Trophoblast cell (in vitro differentiated cells and primary cell): ENCODE results near the gene LPAR1.

Experiments used
- DNase-seq, 2 donors: peaks; one replicate each; pipeline ENCODE4 v3.0.0-alpha.2; 2016
- H2AFZ ChIP-seq: 2 replicates; pipeline ENCODE4 v1.6.1; 2013; ENCODE audit warnings: low read length, moderate library complexity, mild to moderate bottlenecking; ENCODE audit not compliant: insufficient read depth, poor library complexity
- H2AK5ac ChIP-seq: 2 replicates; pipeline ENCODE4 v1.6.1; 2013; ENCODE audit warnings: mild to moderate bottlenecking, low read length
- H2BK120ac ChIP-seq: 2 replicates; pipeline ENCODE4 v1.6.1; 2013; ENCODE audit warnings: low read length, mild to moderate bottlenecking, moderate library complexity; ENCODE audit not compliant: insufficient read depth, poor library complexity
- H2BK12ac ChIP-seq: 2 replicates; pipeline ENCODE4 v1.6.1; 2013; ENCODE audit warnings: mild to moderate bottlenecking, low read length, moderate library complexity
- H2BK5ac ChIP-seq: 2 replicates; pipeline ENCODE4 v1.6.1; 2013; ENCODE audit warnings: low read length, low read depth, moderate library complexity, mild to moderate bottlenecking; ENCODE audit not compliant: poor library complexity
- H3K14ac ChIP-seq: 2 replicates; pipeline ENCODE4 v1.6.1; 2013; ENCODE audit warnings: mild to moderate bottlenecking, low read length
- H3K18ac ChIP-seq: 2 replicates; pipeline ENCODE4 v1.6.1; 2013; ENCODE audit warnings: mild to moderate bottlenecking, low read length
- H3K23ac ChIP-seq: 2 replicates; pipeline ENCODE4 v1.6.1; 2013; ENCODE audit warnings: low read length
- H3K27ac ChIP-seq: 2 replicates; pipeline ENCODE4 v1.5.1; 2013; ENCODE audit warnings: low read depth, mild to moderate bottlenecking, inconsistent platforms, low read length, moderate library complexity
- H3K27me3 ChIP-seq: 2 replicates; pipeline ENCODE4 v1.6.1; 2013; ENCODE audit warnings: inconsistent platforms, mild to moderate bottlenecking, low read length, moderate library complexity; ENCODE audit not compliant: insufficient read depth
- H3K36me3 ChIP-seq, 2 experiments: 1 replicate in 1 of 2; 2 replicates in 1 of 2; pipeline ENCODE4 v1.6.1; 2013; ENCODE audit warnings: low read length in 2 of 2, mild to moderate bottlenecking in 2 of 2, moderate library complexity in 1 of 2; ENCODE audit not compliant: insufficient read depth in 2 of 2, control insufficient read depth in 1 of 2
- H3K4ac ChIP-seq: 2 replicates; pipeline ENCODE4 v1.6.1; 2013; ENCODE audit warnings: low read depth, mild to moderate bottlenecking, low read length, moderate library complexity
- H3K4me1 ChIP-seq, 2 experiments: 1 replicate in 1 of 2; 2 replicates in 1 of 2; pipeline ENCODE4 v1.6.1; 2013; ENCODE audit warnings: low read length in 2 of 2, mild to moderate bottlenecking in 2 of 2, moderate library complexity in 1 of 2; ENCODE audit not compliant: insufficient read depth in 2 of 2, control insufficient read depth in 1 of 2
- H3K4me2 ChIP-seq: 2 replicates; pipeline ENCODE4 v1.6.1; 2013; ENCODE audit warnings: inconsistent platforms, mild to moderate bottlenecking, low read length, moderate library complexity
- H3K4me3 ChIP-seq: 2 replicates; pipeline ENCODE4 v1.5.1; 2013; ENCODE audit warnings: mild to moderate bottlenecking, low read depth, low read length, inconsistent platforms
- H3K79me1 ChIP-seq: one replicate; pipeline ENCODE4 v1.6.1; 2013; ENCODE audit warnings: low read length
- H3K79me2 ChIP-seq: 2 replicates; pipeline ENCODE4 v1.6.1; 2013; ENCODE audit warnings: low read length, mild to moderate bottlenecking; ENCODE audit not compliant: control insufficient read depth, insufficient read depth, poor library complexity
- H3K9ac ChIP-seq: 2 replicates; pipeline ENCODE4 v1.6.1; 2013; ENCODE audit warnings: mild to moderate bottlenecking, low read length
- H3K9me3 ChIP-seq: 2 replicates; pipeline ENCODE4 v1.6.1; 2013; ENCODE audit warnings: low read depth, mild to moderate bottlenecking, control low read depth, inconsistent platforms, low read length; ENCODE audit not compliant: insufficient read depth
- H4K12ac ChIP-seq: 2 replicates; pipeline ENCODE4 v1.6.1; 2013; ENCODE audit warnings: low read depth, mild to moderate bottlenecking, low read length, moderate library complexity
- H4K8ac ChIP-seq: 2 replicates; pipeline ENCODE4 v1.6.1; 2013; ENCODE audit warnings: low read depth, mild to moderate bottlenecking, low read length, moderate library complexity
- H4K91ac ChIP-seq: one replicate; pipeline ENCODE4 v1.6.1; 2013; ENCODE audit warnings: low read depth, mild to moderate bottlenecking, low read length, moderate library complexity
- WGBS: extraction: QIAGEN DNeasy Blood & Tissue Kit; methylation state at CpG from one replicate; pipeline ENCODE4 v1.1.7; 2013; ENCODE audit warnings: missing lambda C conversion rate; ENCODE audit not compliant: insufficient read length, insufficient coverage; ENCODE audit errors: extremely low coverage; 5-methylcytosine and 5-hydroxymethylcytosine counted together

LPAR1 gene

GRCh38 chr9:110856772-110857171, 181.5 kb downstream of the LPAR1 start:
- no CpG with 5 or more reads among the region's 3 CpGs for WGBS
- H3K23ac ChIP-seq, result no peak overlapping the region
- no peak overlapping the region for H3K4ac ChIP-seq
- H2BK120ac ChIP-seq, result no peak overlapping the region
- no peak overlapping the region for H3K14ac ChIP-seq
- no peak overlapping the region for H3K4me3 ChIP-seq
- H3K27me3 ChIP-seq, result no peaks in the 10 kb centered on the region
- no peak overlapping the region for H3K4me2 ChIP-seq
- no peak overlapping the region for H4K91ac ChIP-seq
- H2AFZ ChIP-seq, result no peak overlapping the region
- no peak for DNase-seq
- H2AK5ac ChIP-seq, result no peak overlapping the region
- H3K4me1 ChIP-seq, result no peaks in the 10 kb centered on the region
- no peak overlapping the region for H3K18ac ChIP-seq
- H3K79me2 ChIP-seq, result no peaks in the 10 kb centered on the region
- peaks cover 2% of the 10 kb centered on the region in 2 experiments for H3K36me3 ChIP-seq
- H3K9ac ChIP-seq, result no peak overlapping the region
- H3K79me1 ChIP-seq, result no peaks in the 10 kb centered on the region
- H3K9me3 ChIP-seq, result peaks cover 4% of the 10 kb centered on the region
- H4K12ac ChIP-seq, result no peak overlapping the region
- H2BK12ac ChIP-seq, result no peak overlapping the region
- no peak overlapping the region for H4K8ac ChIP-seq
- H2BK5ac ChIP-seq, result no peak overlapping the region
- no peak overlapping the region for H3K27ac ChIP-seq

- no CpG with 5 or more reads among the region's 6 CpGs for WGBS
- Histone ChIP-seq H3K79me2 (no peaks in the 10 kb centered on the region), H4K91ac (peak overlapping the region; percentile 37), H2AFZ (no peak overlapping the region), H3K4me2 (no peak overlapping the region), H2AK5ac (no peak overlapping the region), H2BK5ac (no peak overlapping the region), H3K27me3 (no peaks in the 10 kb centered on the region), H3K4me3 (no peak overlapping the region), H2BK12ac (no peak overlapping the region), H3K14ac (no peak overlapping the region), H3K23ac (no peak overlapping the region), H3K4ac (no peak overlapping the region), H3K9ac (no peak overlapping the region), H3K36me3 (no peaks in the 10 kb centered on the region), H3K27ac (no peak overlapping the region), H3K4me1 (peaks cover 0 to 3% of the 10 kb centered on the region in 2 experiments), H3K9me3 (no peaks in the 10 kb centered on the region), H4K8ac (no peak overlapping the region), H3K79me1 (no peaks in the 10 kb centered on the region), H3K18ac (no peak overlapping the region), H2BK120ac (no peak overlapping the region), H4K12ac (no peak overlapping the region)
- DNase-seq, result no peak
These were observed 187.7 kb downstream of the LPAR1 start for GRCh38 chr9:110850401-110851135.

GRCh38 chr9:110847671-110848070, 190.6 kb downstream of the LPAR1 start:
- no peak overlapping the region for H2BK120ac ChIP-seq
- no peaks in the 10 kb centered on the region for H3K27me3 ChIP-seq
- H3K4me2 ChIP-seq, result no peak overlapping the region
- H4K91ac ChIP-seq, result no peak overlapping the region
- H3K79me2 ChIP-seq, result peaks cover 3% of the 10 kb centered on the region
- H3K23ac ChIP-seq, result no peak overlapping the region
- H2BK5ac ChIP-seq, result no peak overlapping the region
- no peak for DNase-seq
- no peaks in the 10 kb centered on the region for H3K79me1 ChIP-seq
- H4K8ac ChIP-seq, result no peak overlapping the region
- H3K27ac ChIP-seq, result no peak overlapping the region
- H3K9ac ChIP-seq, result no peak overlapping the region
- no peak overlapping the region for H3K4ac ChIP-seq
- no peak overlapping the region for H2BK12ac ChIP-seq
- no CpG with 5 or more reads among the region's 3 CpGs for WGBS
- H4K12ac ChIP-seq, result no peak overlapping the region
- H3K18ac ChIP-seq, result no peak overlapping the region
- peaks cover 0 to 6% of the 10 kb centered on the region in 2 experiments for H3K4me1 ChIP-seq
- H3K4me3 ChIP-seq, result no peak overlapping the region
- H3K9me3 ChIP-seq, result no peaks in the 10 kb centered on the region
- no peak overlapping the region for H3K14ac ChIP-seq
- H3K36me3 ChIP-seq, result no peaks in the 10 kb centered on the region
- no peak overlapping the region for H2AK5ac ChIP-seq
- H2AFZ ChIP-seq, result no peak overlapping the region

GRCh38 chr9:110846215-110846614, 192.1 kb downstream of the LPAR1 start:
- H3K23ac ChIP-seq, result no peak overlapping the region
- no peaks in the 10 kb centered on the region for H3K79me1 ChIP-seq
- H3K4me2 ChIP-seq, result no peak overlapping the region
- no peak overlapping the region for H3K14ac ChIP-seq
- H3K9me3 ChIP-seq, result no peaks in the 10 kb centered on the region
- H3K18ac ChIP-seq, result no peak overlapping the region
- no peak overlapping the region for H2BK5ac ChIP-seq
- no peak overlapping the region for H4K8ac ChIP-seq
- no peak for DNase-seq
- no peak overlapping the region for H2BK12ac ChIP-seq
- no peak overlapping the region for H4K12ac ChIP-seq
- H3K36me3 ChIP-seq, result no peaks in the 10 kb centered on the region
- no peak overlapping the region for H4K91ac ChIP-seq
- no peak overlapping the region for H2BK120ac ChIP-seq
- no peak overlapping the region for H3K4ac ChIP-seq
- H3K27ac ChIP-seq, result no peak overlapping the region
- H3K4me3 ChIP-seq, result no peak overlapping the region
- H3K4me1 ChIP-seq, result peaks cover 0 to 6% of the 10 kb centered on the region in 2 experiments
- peaks cover 3% of the 10 kb centered on the region for H3K79me2 ChIP-seq
- no CpG with 5 or more reads among the region's 2 CpGs for WGBS
- H2AFZ ChIP-seq, result no peak overlapping the region
- H3K9ac ChIP-seq, result no peak overlapping the region
- no peaks in the 10 kb centered on the region for H3K27me3 ChIP-seq
- no peak overlapping the region for H2AK5ac ChIP-seq
